ENCODE measurements around the gene ANAPC4.

Gene ANAPC4

GRCh38 chr4:25424539-25425228, 47.6 kb downstream of the ANAPC4 start:
- H3K27me3 Mint-ChIP-seq: no peaks in the 10 kb centered on the region
- H3K36me3 Mint-ChIP-seq (ENCODE audit: insufficient read depth): peaks cover 4% of the 10 kb centered on the region
- ATAC-seq (replicated peaks; ENCODE audit: extremely low read depth, poor library complexity, severe bottlenecking) (no peak), DNase-seq (ENCODE audit: low spot score in 2 of 2) (no peak)
- H3K27ac Mint-ChIP-seq (ENCODE audit: low read depth): no peak overlapping the region
- H3K9me3 Mint-ChIP-seq: no peaks in the 10 kb centered on the region
- H3K4me3 Mint-ChIP-seq: no peak overlapping the region
- H3K4me1 Mint-ChIP-seq: no peaks in the 10 kb centered on the region

- Mint-ChIP-seq H3K36me3 (ENCODE audit: insufficient read depth) (peaks cover 2% of the 10 kb centered on the region), H3K27ac (ENCODE audit: low read depth) (no peak overlapping the region), H3K9me3 (no peaks in the 10 kb centered on the region), H3K4me1 (no peaks in the 10 kb centered on the region), H3K27me3 (no peaks in the 10 kb centered on the region), H3K4me3 (no peak overlapping the region)
- DNase-seq (ENCODE audit: low spot score in 2 of 2) (no peak), ATAC-seq (replicated peaks; ENCODE audit: extremely low read depth, poor library complexity, severe bottlenecking) (no peak)
Observed at GRCh38 chr4:25425361-25425760, 48.3 kb downstream of the ANAPC4 start.

DNA sequence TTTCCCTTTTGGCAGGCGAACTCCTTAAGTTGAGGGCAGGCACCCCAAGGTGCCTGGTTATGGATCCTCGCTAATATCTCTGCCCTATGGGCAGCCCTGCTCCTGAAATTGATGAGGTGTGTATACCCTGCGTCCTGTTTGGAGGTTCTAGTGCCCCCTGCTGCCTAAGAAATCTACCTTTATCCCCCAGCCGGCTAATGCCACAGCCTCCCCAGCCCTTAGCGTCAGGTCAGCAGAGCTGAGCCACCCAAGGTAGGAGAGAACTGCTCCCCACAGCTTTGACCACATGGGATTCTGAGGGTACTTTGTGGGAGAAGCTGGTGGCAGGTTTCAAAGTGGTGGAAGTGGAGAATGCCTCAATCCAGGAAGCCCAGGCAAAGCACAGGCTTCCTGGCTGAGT, 50.8 kb downstream of the ANAPC4 start:
- Mint-ChIP-seq H3K4me1 (no peaks in the 10 kb centered on the region), H3K36me3 (ENCODE audit: insufficient read depth) (peaks cover 2% of the 10 kb centered on the region), H3K27ac (ENCODE audit: low read depth) (no peak overlapping the region), H3K27me3 (no peaks in the 10 kb centered on the region), H3K9me3 (no peaks in the 10 kb centered on the region), H3K4me3 (no peak overlapping the region)
- no peak for DNase-seq (ENCODE audit: low spot score in 2 of 2)
- no peak for ATAC-seq (replicated peaks; ENCODE audit: extremely low read depth, poor library complexity, severe bottlenecking)

- no peaks in the 10 kb centered on the region for H3K27me3 Mint-ChIP-seq
- DNase-seq (ENCODE audit: low spot score in 2 of 2): no peak
- ATAC-seq (replicated peaks; ENCODE audit: extremely low read depth, poor library complexity, severe bottlenecking): no peak
- H3K4me3 Mint-ChIP-seq: no peak overlapping the region
- no peak overlapping the region for H3K27ac Mint-ChIP-seq (ENCODE audit: low read depth)
- no peaks in the 10 kb centered on the region for H3K4me1 Mint-ChIP-seq
- H3K9me3 Mint-ChIP-seq: no peaks in the 10 kb centered on the region
- peaks cover 2% of the 10 kb centered on the region for H3K36me3 Mint-ChIP-seq (ENCODE audit: insufficient read depth)
Observed at GRCh38 chr4:25430630-25431029, 53.6 kb downstream of the ANAPC4 start.

GRCh38 chr4:25433966-25434827, 57.1 kb downstream of the ANAPC4 start:
- DNase-seq (ENCODE audit: low spot score in 2 of 2) (no peak), ATAC-seq (replicated peaks; ENCODE audit: extremely low read depth, poor library complexity, severe bottlenecking) (no peak)
- Mint-ChIP-seq H3K27ac (ENCODE audit: low read depth) (no peak overlapping the region), H3K36me3 (ENCODE audit: insufficient read depth) (no peaks in the 10 kb centered on the region), H3K4me1 (no peaks in the 10 kb centered on the region), H3K9me3 (no peaks in the 10 kb centered on the region), H3K4me3 (no peak overlapping the region), H3K27me3 (no peaks in the 10 kb centered on the region)

GRCh38 chr4:25437926-25438325, 60.9 kb downstream of the ANAPC4 start:
- H3K27ac Mint-ChIP-seq (ENCODE audit: low read depth): no peak overlapping the region
- H3K4me1 Mint-ChIP-seq: no peaks in the 10 kb centered on the region
- H3K9me3 Mint-ChIP-seq: no peaks in the 10 kb centered on the region
- ATAC-seq (replicated peaks; ENCODE audit: extremely low read depth, poor library complexity, severe bottlenecking) (no peak), DNase-seq (ENCODE audit: low spot score in 2 of 2) (no peak)
- H3K4me3 Mint-ChIP-seq: no peak overlapping the region
- H3K36me3 Mint-ChIP-seq (ENCODE audit: insufficient read depth): no peaks in the 10 kb centered on the region
- H3K27me3 Mint-ChIP-seq: no peaks in the 10 kb centered on the region

- Mint-ChIP-seq H3K27ac (ENCODE audit: low read depth) (no peak overlapping the region), H3K36me3 (ENCODE audit: insufficient read depth) (no peaks in the 10 kb centered on the region), H3K27me3 (no peaks in the 10 kb centered on the region), H3K9me3 (no peaks in the 10 kb centered on the region), H3K4me1 (no peaks in the 10 kb centered on the region), H3K4me3 (no peak overlapping the region)
- peak; percentile 21 to 32 for DNase-seq (ENCODE audit: low spot score in 2 of 2)
- peak; percentile 56 for ATAC-seq (replicated peaks; ENCODE audit: extremely low read depth, poor library complexity, severe bottlenecking)
Observed at GRCh38 chr4:25439918-25440477, 62.9 kb downstream of the ANAPC4 start.

DNA sequence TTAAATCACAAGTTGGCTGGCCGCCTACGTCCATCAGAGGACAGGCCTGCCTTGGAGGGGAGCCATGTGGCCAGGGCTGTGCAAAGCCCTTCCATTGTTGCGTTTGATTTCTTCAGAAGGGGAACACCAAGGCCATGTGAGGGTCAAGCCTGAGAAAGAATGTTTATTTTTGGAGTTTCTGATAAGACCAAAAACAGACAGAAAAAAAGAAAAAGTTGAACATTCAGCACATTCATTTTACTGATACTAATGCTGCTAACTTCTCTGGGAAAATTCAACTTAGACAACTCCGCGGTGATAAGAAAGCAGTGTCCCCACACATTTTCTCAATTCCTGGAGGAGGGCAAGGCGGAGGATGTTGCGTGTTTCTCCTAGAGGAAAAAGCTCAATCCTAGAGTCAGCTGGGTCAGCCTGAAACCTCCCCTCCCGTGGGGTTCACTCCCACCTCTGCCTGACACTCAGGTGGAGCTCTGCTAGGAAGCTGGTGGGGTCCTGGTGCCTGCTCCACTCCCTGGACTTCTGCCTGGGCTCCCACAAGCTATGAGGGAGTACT, 63.5 kb downstream of the ANAPC4 start:
- H3K9me3 Mint-ChIP-seq: no peaks in the 10 kb centered on the region
- DNase-seq (ENCODE audit: low spot score in 2 of 2) (no peak), ATAC-seq (replicated peaks; ENCODE audit: extremely low read depth, poor library complexity, severe bottlenecking) (no peak)

GRCh38 chr4:25441519-25442117, 64.6 kb downstream of the ANAPC4 start:
- ATAC-seq (replicated peaks; ENCODE audit: extremely low read depth, poor library complexity, severe bottlenecking) (no peak), DNase-seq (ENCODE audit: low spot score in 2 of 2) (no peak)
- H3K27me3 Mint-ChIP-seq: no peaks in the 10 kb centered on the region
- H3K9me3 Mint-ChIP-seq: no peaks in the 10 kb centered on the region
- no peak overlapping the region for H3K27ac Mint-ChIP-seq (ENCODE audit: low read depth)
- no peak overlapping the region for H3K4me3 Mint-ChIP-seq
- H3K4me1 Mint-ChIP-seq: no peaks in the 10 kb centered on the region
- H3K36me3 Mint-ChIP-seq (ENCODE audit: insufficient read depth): no peaks in the 10 kb centered on the region

More for the DNA sequence above, 63.5 kb downstream of the ANAPC4 start:
- no peaks in the 10 kb centered on the region for H3K4me1 Mint-ChIP-seq
- H3K27me3 Mint-ChIP-seq: no peaks in the 10 kb centered on the region
- H3K36me3 Mint-ChIP-seq (ENCODE audit: insufficient read depth): no peaks in the 10 kb centered on the region
- no peak overlapping the region for H3K4me3 Mint-ChIP-seq
- H3K27ac Mint-ChIP-seq (ENCODE audit: low read depth): no peak overlapping the region

DNA sequence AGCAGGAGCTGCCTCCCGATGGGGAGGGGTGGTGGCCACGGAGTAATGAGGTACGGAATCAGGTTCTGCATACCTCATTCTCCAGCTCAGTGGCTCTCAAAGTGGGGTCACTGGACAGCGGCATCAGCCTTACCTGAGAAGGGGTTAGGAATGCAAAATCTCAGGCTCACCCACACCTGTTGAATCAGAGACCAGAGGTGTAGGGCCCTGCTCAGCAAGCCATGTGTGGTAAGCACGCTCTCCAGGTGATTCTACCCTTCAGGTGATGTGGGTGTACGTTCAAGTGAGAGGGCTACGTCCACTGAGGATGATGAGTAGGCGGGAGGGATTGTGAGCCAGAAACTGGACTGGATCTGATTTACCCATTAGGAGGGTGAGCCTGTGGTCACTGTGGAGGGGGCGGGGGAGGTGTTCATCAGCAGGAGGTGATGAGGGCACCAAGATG, 65.8 kb downstream of the ANAPC4 start:
- DNase-seq (ENCODE audit: low spot score in 2 of 2) (no peak), ATAC-seq (replicated peaks; ENCODE audit: extremely low read depth, poor library complexity, severe bottlenecking) (no peak)
- Mint-ChIP-seq H3K4me1 (no peaks in the 10 kb centered on the region), H3K27ac (ENCODE audit: low read depth) (no peak overlapping the region), H3K36me3 (ENCODE audit: insufficient read depth) (no peaks in the 10 kb centered on the region), H3K9me3 (no peaks in the 10 kb centered on the region), H3K4me3 (no peak overlapping the region), H3K27me3 (no peaks in the 10 kb centered on the region)

DNA sequence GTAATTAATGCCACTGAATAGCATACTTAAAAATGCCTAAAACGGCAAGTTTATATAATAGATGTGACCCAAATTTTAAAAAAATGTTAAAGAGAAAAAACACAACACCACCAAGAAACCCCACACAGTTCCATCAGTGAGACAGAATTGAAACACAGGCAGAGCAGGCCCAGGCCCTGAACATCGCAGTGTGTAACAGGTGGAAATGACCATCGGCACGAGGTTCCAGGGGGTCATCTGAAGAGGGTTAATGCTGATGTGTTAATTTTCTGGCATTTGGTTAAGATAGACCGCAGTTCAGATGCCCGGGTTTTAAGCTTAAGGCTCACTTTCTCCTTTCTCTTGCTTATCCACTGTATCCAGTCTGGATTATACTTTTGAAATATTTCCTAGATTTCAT, 66.8 kb downstream of the ANAPC4 start:
- H3K9me3 Mint-ChIP-seq: no peaks in the 10 kb centered on the region
- H3K27me3 Mint-ChIP-seq: no peaks in the 10 kb centered on the region
- no peaks in the 10 kb centered on the region for H3K36me3 Mint-ChIP-seq (ENCODE audit: insufficient read depth)
- DNase-seq (ENCODE audit: low spot score in 2 of 2) (no peak), ATAC-seq (replicated peaks; ENCODE audit: extremely low read depth, poor library complexity, severe bottlenecking) (no peak)
- H3K4me1 Mint-ChIP-seq: no peaks in the 10 kb centered on the region
- no peak overlapping the region for H3K27ac Mint-ChIP-seq (ENCODE audit: low read depth)
- no peak overlapping the region for H3K4me3 Mint-ChIP-seq

- H3K9me3 Mint-ChIP-seq: no peaks in the 10 kb centered on the region
- H3K27me3 Mint-ChIP-seq: no peaks in the 10 kb centered on the region
- no peak overlapping the region for H3K4me3 Mint-ChIP-seq
- H3K27ac Mint-ChIP-seq (ENCODE audit: low read depth): no peak overlapping the region
- DNase-seq (ENCODE audit: low spot score in 2 of 2) (no peak), ATAC-seq (replicated peaks; ENCODE audit: extremely low read depth, poor library complexity, severe bottlenecking) (no peak)
- no peaks in the 10 kb centered on the region for H3K36me3 Mint-ChIP-seq (ENCODE audit: insufficient read depth)
- no peaks in the 10 kb centered on the region for H3K4me1 Mint-ChIP-seq
Observed at GRCh38 chr4:25446611-25447010, 69.5 kb downstream of the ANAPC4 start.
